PC-3 (cell line): ENCODE measurements around the gene CFAP210. TPM values are rescaled to one million over a fixed set of nuclear protein-coding genes. Genes with fewer than 3 reads are reported as not detected.

ENCODE experiments used
- ATAC-seq: fragments of 200-7000 bp; cut with Tn5 transposase; 2 replicates; pipeline ENCODE4 v1.9.1; 2020; ENCODE audit warnings: mild to moderate bottlenecking, moderate library complexity
- BruUV-seq: library from RNA; stranded (reverse); fragments of 400-500 nt; replicated peaks from 2 replicates; lab custom pipeline; 2021; lab: Mats Ljungman, UMichigan
- CTCF ChIA-PET: fragments of 300-600 bp; sonication (Branson Sonifier 250); formaldehyde crosslinking; loops from one replicate; lab custom pipeline; 2022; ENCODE audit warnings: antibody characterized with exemption; lab: Charles Lee
- POLR2A ChIA-PET: fragments of 300-600 bp; sonication (Branson Sonifier 250); formaldehyde crosslinking; loops from one replicate; lab custom pipeline; 2022; ENCODE audit warnings: antibody characterized with exemption; ENCODE audit not compliant: unreplicated experiment; lab: Charles Lee
- DNase-seq: peaks from one replicate; pipeline ENCODE4 v3.0.0-alpha.2; 2015
- H2AFZ ChIP-seq: fragments of 300-600 bp; sonication (generic); 2 replicates; pipeline ENCODE4 v1.6.0; 2016; ENCODE audit warnings: antibody characterized with exemption, low read length
- H3F3A ChIP-seq: fragments of 300-600 bp; sonication (generic); one replicate; pipeline ENCODE4 v1.6.0; 2017; ENCODE audit warnings: antibody characterized with exemption, low read length, control low read depth, mild to moderate bottlenecking; ENCODE audit not compliant: unreplicated experiment
- H3K27ac ChIP-seq: fragments of 300-600 bp; sonication (generic); 2 replicates; pipeline ENCODE4 v1.5.1; 2016; ENCODE audit warnings: mild to moderate bottlenecking, low read length
- H3K27me3 ChIP-seq: fragments of 300-600 bp; sonication (generic); 2 replicates; pipeline ENCODE4 v1.6.1; 2016; ENCODE audit warnings: low read length, mixed read lengths
- H3K36me3 ChIP-seq: fragments of 300-600 bp; sonication (generic); 2 replicates; pipeline ENCODE4 v1.6.1; 2016; ENCODE audit warnings: low read depth, mixed run types, low read length, mixed read lengths
- H3K4me1 ChIP-seq: fragments of 300-600 bp; sonication (generic); 2 replicates; pipeline ENCODE4 v1.5.1; 2016; ENCODE audit warnings: low read length; ENCODE audit not compliant: insufficient read depth
- H3K4me2 ChIP-seq: fragments of 300-600 bp; sonication (generic); 2 replicates; pipeline ENCODE4 v1.6.0; 2016; ENCODE audit warnings: low read length
- H3K4me3 ChIP-seq: fragments of 300-600 bp; sonication (generic); 2 replicates; pipeline ENCODE4 v1.5.1; 2016; ENCODE audit warnings: mild to moderate bottlenecking, low read length, mixed read lengths
- H3K79me2 ChIP-seq: fragments of 300-600 bp; sonication (generic); 2 replicates; pipeline ENCODE4 v1.6.1; 2017; ENCODE audit warnings: low read length, mixed read lengths
- H3K9ac ChIP-seq: fragments of 300-600 bp; sonication (generic); 2 replicates; pipeline ENCODE4 v1.6.0; 2016; ENCODE audit warnings: mild to moderate bottlenecking, low read length
- H3K9me2 ChIP-seq: fragments of 300-600 bp; sonication (generic); replicated peaks from 2 replicates; pipeline ENCODE4 v1.6.1; 2016; ENCODE audit warnings: mixed run types, low read length, mixed read lengths
- H3K9me3 ChIP-seq: fragments of 300-600 bp; sonication (generic); 2 replicates; pipeline ENCODE4 v1.6.1; 2016; ENCODE audit warnings: low read length, mixed read lengths
- H4K20me1 ChIP-seq: fragments of 300-600 bp; sonication (generic); 2 replicates; pipeline ENCODE4 v1.6.1; 2016; ENCODE audit warnings: low read length, mixed read lengths
- CTCF ChIP-seq: fragments of 300-600 bp; sonication (generic); conservative IDR thresholded peaks from 2 replicates; pipeline ENCODE4 v1.5.1; 2017; ENCODE audit warnings: antibody characterized with exemption, low read depth, mild to moderate bottlenecking, low read length
- EZH2 ChIP-seq: fragments of 300-600 bp; sonication (generic); IDR thresholded peaks from one replicate; pipeline ENCODE4 v1.6.1; 2017; ENCODE audit warnings: antibody characterized with exemption, mild to moderate bottlenecking, low read length; ENCODE audit not compliant: unreplicated experiment
- EZH2phosphoT487 ChIP-seq: fragments of 300-600 bp; sonication (generic); IDR thresholded peaks from 2 replicates; pipeline ENCODE4 v1.6.1; 2018; ENCODE audit warnings: mild to moderate bottlenecking, antibody characterized with exemption, low read length, borderline replicate concordance
- intact Hi-C: fragments of 100-400 bp; cut with micrococcal nuclease; formaldehyde crosslinking; loops from 2 replicates; pipeline ENCODE4 v1.9.0; 2023
- total RNA-seq: library from RNA; depleted of rRNA; stranded (reverse); fragments of >200 nt; gene quantifications from 2 replicates; pipeline ENCODE4 v1.2.3, GENCODE V29; 2014

The CFAP210 gene
- total RNA-seq, 1 experiment from 2014 or later, result not detected

GRCh38 chr2:169709981-169710380, 15.8 kb upstream of the CFAP210 start:
- CTCF ChIA-PET, result no interaction called here

DNA sequence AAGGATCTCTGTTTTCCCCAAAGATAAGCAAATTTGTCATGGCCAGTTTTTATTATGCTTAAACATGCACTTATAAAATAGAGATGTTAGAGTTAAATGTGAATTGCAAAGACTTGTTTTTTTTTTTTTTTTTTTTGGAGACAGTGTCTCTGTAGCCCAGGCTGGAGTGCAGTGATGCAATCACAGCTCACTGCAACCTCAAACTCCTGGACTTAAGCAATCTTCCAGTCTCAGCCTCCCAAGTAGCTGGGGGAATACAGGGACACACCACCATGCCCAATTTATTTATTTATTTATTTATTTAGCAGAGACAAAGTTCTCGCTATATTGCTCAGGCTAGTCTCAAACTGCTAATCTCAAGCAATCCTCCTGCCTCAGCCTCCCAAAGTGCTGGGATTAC, 15.1 kb upstream of the CFAP210 start:
- H3K27me3 ChIP-seq, result no peaks in the 10 kb centered on the region
- intact Hi-C loops, result no loop called here
- no peaks in the 10 kb centered on the region for H3K9me3 ChIP-seq
- no peak overlapping the region for H3K4me2 ChIP-seq
- no peak overlapping the region for H3K27ac ChIP-seq
- TF ChIP-seq EZH2, result no peak
- no peak for TF ChIP-seq CTCF
- no peak for TF ChIP-seq EZH2phosphoT487
- no peak overlapping the region for H3K9ac ChIP-seq
- H3K79me2 ChIP-seq, result no peaks in the 10 kb centered on the region
- H4K20me1 ChIP-seq, result no peaks in the 10 kb centered on the region
- DNase-seq (no peak), ATAC-seq (no peak)
- no peaks in the 10 kb centered on the region for H3K36me3 ChIP-seq
- H3F3A ChIP-seq, result no peaks in the 10 kb centered on the region
- ChIA-PET CTCF (no interaction called here), POLR2A (no interaction called here)
- H3K4me1 ChIP-seq, result peaks cover under 1% of the 10 kb centered on the region; the same call in 1 of the 2 replicates
- no peaks in the 10 kb centered on the region for H3K9me2 ChIP-seq
- H3K4me3 ChIP-seq, result no peak overlapping the region
- H2AFZ ChIP-seq, result no peak overlapping the region
- no TSS peak for BruUV-seq

More at GRCh38 chr2:169709981-169710380, 15.8 kb upstream of the CFAP210 start:
- H3K4me1 ChIP-seq, result peaks cover 7% of the 10 kb centered on the region
- POLR2A ChIA-PET, result no interaction called here
- no peak for TF ChIP-seq CTCF
- DNase-seq (no peak), ATAC-seq (no peak)
- no peak overlapping the region for H3K4me2 ChIP-seq
- H3K9me3 ChIP-seq, result no peaks in the 10 kb centered on the region
- no peak overlapping the region for H3K4me3 ChIP-seq
- H3F3A ChIP-seq, result no peaks in the 10 kb centered on the region
- no peaks in the 10 kb centered on the region for H3K79me2 ChIP-seq
- H3K36me3 ChIP-seq, result no peaks in the 10 kb centered on the region
- no peak overlapping the region for H3K9ac ChIP-seq
- no peak overlapping the region for H2AFZ ChIP-seq
- H4K20me1 ChIP-seq, result no peaks in the 10 kb centered on the region
- BruUV-seq, result no TSS peak
- no peaks in the 10 kb centered on the region for H3K27me3 ChIP-seq
- intact Hi-C loops, result no loop called here
- no peak overlapping the region for H3K27ac ChIP-seq
- H3K9me2 ChIP-seq, result no peaks in the 10 kb centered on the region

GRCh38 chr2:169707626-169708025, 13.4 kb upstream of the CFAP210 start:
- Histone ChIP-seq H3K79me2 (no peaks in the 10 kb centered on the region), H4K20me1 (no peaks in the 10 kb centered on the region), H3K9me2 (no peaks in the 10 kb centered on the region), H3K36me3 (no peaks in the 10 kb centered on the region), H3K4me3 (no peak overlapping the region), H3K9me3 (no peaks in the 10 kb centered on the region), H2AFZ (no peak overlapping the region), H3K4me2 (no peak overlapping the region), H3K9ac (no peak overlapping the region), H3K27me3 (no peaks in the 10 kb centered on the region), H3K27ac (no peak overlapping the region), H3F3A (no peaks in the 10 kb centered on the region), H3K4me1 (no peaks in the 10 kb centered on the region)
- TF ChIP-seq EZH2, result no peak
- TF ChIP-seq EZH2phosphoT487, result no peak
- no peak for TF ChIP-seq CTCF
- ChIA-PET CTCF (interaction anchor here (0.6 kb wide), 1 partner anchor 257 kb away, joined by 3 read pairs; no protein-coding TSS in a partner anchor), POLR2A (no interaction called here)
- ATAC-seq (no peak), DNase-seq (no peak)
- intact Hi-C loops, result no loop called here
- BruUV-seq, result no TSS peak
